ENCODE data around the gene ERLEC1.

DNA sequence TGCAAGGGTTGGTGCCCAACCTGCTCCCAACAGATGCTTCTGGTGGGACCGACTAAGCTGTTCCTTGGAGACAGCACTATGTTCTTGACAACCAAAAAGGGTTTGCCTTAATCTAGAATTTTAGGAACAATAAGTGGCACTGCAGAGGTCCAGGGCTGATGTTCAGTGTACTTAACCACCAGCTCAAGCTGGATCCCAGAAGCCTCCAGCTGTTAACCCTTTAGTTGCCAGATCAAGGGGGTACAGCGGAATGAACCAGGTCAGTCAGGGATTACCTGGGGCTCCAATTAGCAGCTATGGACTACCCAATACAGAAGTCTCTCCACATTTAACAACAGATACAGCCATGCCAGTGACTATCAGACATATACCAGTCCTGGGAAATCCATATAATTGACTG is 69.4 kb downstream of the ERLEC1 start:
- TF ChIP-seq CTCF (conservative IDR thresholded peaks at IDR 0.05) (no peak), EZH2 (IDR thresholded peaks at IDR 0.05; ENCODE audit: low read depth) (no peak)

Data from PC-9 (cell line).